HL-60 (cell line): ENCODE measurements around the gene FUT8.

Source experiments
- DNase-seq, 2 experiments: peaks; one replicate each; pipeline ENCODE4 v3.0.0-alpha.2; 2010 to 2020; ENCODE audit warnings: low read depth in 1 of 2, low spot score in 1 of 2
- H3K27ac ChIP-seq: fragments of 250-450 bp; sonication (Bioruptor Pico); replicated peaks from 2 replicates; pipeline ENCODE4 v1.5.1; 2020; ENCODE audit warnings: mild to moderate bottlenecking, moderate library complexity
- H3K27me3 ChIP-seq: fragments of 250-450 bp; sonication (Bioruptor Pico); 2 replicates; pipeline ENCODE4 v1.5.1; 2021; ENCODE audit warnings: mild to moderate bottlenecking, moderate library complexity; ENCODE audit not compliant: insufficient read depth, poor library complexity, severe bottlenecking
- H3K4me3 ChIP-seq: replicated peaks from 2 replicates; pipeline ENCODE4 v1.5.1; 2011; ENCODE audit warnings: mild to moderate bottlenecking, control low read depth, low read length; ENCODE audit not compliant: insufficient read depth
- GABPA ChIP-seq: IDR thresholded peaks from 2 replicates; pipeline ENCODE4 v1.6.1; 2012; ENCODE audit warnings: low read depth
- POLR2AphosphoS5 ChIP-seq: IDR thresholded peaks from 2 replicates; pipeline ENCODE4 v1.6.1; 2012; ENCODE audit warnings: low read depth
- SPI1 ChIP-seq: IDR thresholded peaks from 2 replicates; pipeline ENCODE4 v1.6.1; 2012; ENCODE audit warnings: low read depth, mild to moderate bottlenecking, borderline replicate concordance
- TF ChIP-seq, protein P1 (sequence below): IDR thresholded peaks from one replicate; pipeline ENCODE4 v1.5.1; 2011; ENCODE audit warnings: low read length, control low read depth, inconsistent platforms; ENCODE audit not compliant: insufficient read depth
- TF ChIP-seq, protein P2 (sequence below): IDR thresholded peaks from 2 replicates; pipeline ENCODE4 v1.6.1; 2012; ENCODE audit warnings: low read depth; ENCODE audit not compliant: insufficient replicate concordance

Gene FUT8

DNA sequence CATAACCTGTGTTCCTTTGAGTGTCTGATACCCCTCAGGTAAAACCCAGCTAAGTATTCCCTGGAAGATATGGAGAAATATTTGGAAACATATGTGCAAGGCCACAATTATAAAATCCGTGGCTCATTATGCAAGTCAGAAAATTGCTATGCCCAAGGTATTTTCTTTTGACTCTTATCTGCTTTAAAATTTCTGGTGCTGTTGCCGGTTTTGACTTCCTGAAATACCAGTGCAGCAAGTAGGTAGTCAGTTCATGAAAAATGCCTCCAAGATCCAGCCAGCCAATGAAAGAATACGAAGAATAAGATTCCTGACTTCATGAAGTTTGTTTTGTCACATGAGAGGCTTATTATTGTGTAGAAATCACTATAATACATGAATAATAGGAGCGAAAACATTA is 20.2 kb upstream of the FUT8 start:
- H3K4me3 ChIP-seq: no peak overlapping the region
- TF ChIP-seq GABPA (no peak), SPI1 (no peak), POLR2AphosphoS5 (no peak)
- TF ChIP-seq, protein P1, sequence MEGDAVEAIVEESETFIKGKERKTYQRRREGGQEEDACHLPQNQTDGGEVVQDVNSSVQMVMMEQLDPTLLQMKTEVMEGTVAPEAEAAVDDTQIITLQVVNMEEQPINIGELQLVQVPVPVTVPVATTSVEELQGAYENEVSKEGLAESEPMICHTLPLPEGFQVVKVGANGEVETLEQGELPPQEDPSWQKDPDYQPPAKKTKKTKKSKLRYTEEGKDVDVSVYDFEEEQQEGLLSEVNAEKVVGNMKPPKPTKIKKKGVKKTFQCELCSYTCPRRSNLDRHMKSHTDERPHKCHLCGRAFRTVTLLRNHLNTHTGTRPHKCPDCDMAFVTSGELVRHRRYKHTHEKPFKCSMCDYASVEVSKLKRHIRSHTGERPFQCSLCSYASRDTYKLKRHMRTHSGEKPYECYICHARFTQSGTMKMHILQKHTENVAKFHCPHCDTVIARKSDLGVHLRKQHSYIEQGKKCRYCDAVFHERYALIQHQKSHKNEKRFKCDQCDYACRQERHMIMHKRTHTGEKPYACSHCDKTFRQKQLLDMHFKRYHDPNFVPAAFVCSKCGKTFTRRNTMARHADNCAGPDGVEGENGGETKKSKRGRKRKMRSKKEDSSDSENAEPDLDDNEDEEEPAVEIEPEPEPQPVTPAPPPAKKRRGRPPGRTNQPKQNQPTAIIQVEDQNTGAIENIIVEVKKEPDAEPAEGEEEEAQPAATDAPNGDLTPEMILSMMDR: no peak
- TF ChIP-seq, protein P2, sequence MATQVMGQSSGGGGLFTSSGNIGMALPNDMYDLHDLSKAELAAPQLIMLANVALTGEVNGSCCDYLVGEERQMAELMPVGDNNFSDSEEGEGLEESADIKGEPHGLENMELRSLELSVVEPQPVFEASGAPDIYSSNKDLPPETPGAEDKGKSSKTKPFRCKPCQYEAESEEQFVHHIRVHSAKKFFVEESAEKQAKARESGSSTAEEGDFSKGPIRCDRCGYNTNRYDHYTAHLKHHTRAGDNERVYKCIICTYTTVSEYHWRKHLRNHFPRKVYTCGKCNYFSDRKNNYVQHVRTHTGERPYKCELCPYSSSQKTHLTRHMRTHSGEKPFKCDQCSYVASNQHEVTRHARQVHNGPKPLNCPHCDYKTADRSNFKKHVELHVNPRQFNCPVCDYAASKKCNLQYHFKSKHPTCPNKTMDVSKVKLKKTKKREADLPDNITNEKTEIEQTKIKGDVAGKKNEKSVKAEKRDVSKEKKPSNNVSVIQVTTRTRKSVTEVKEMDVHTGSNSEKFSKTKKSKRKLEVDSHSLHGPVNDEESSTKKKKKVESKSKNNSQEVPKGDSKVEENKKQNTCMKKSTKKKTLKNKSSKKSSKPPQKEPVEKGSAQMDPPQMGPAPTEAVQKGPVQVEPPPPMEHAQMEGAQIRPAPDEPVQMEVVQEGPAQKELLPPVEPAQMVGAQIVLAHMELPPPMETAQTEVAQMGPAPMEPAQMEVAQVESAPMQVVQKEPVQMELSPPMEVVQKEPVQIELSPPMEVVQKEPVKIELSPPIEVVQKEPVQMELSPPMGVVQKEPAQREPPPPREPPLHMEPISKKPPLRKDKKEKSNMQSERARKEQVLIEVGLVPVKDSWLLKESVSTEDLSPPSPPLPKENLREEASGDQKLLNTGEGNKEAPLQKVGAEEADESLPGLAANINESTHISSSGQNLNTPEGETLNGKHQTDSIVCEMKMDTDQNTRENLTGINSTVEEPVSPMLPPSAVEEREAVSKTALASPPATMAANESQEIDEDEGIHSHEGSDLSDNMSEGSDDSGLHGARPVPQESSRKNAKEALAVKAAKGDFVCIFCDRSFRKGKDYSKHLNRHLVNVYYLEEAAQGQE: no peak
- no peak for DNase-seq
- no peak overlapping the region for H3K27ac ChIP-seq
- H3K27me3 ChIP-seq: no peaks in the 10 kb centered on the region

DNA sequence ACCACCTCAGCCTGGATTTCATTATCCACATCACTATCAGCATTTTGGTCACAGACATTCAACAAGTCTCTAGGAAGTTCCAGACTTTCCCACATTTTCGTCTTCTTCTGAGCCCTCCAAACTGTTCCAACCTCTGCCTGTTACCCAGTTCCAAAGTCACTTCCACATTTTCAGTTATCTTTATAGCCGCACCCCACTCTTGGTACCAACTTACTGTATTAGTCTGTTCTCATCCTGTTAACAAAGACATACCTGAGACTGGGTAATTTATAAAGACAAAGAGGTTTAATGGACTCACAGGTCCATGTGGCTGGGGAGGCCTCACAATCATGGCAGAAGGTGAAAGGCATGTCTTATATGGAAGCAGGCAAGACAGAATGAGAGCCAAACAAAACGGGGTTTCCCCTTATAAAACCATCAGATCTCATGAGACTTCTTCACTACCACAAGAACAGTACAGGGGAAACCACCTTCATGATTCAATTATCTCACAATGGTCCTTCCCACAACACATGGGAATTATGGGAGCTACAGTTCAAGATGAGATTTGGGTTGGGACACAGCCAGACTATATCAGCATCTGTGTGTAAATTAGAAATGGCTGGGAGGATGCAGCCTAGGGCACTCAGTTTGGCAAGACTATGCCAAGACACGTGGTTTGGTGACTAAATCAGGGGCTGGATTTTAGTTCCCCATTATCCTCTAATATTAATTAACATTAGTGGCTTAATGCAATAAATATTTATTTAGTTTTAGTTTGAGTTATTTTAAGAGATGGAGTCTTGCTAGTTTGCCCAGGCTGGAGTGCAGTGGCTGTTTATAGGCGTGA is 16.2 kb upstream of the FUT8 start:
- H3K4me3 ChIP-seq: no peak overlapping the region

DNA sequence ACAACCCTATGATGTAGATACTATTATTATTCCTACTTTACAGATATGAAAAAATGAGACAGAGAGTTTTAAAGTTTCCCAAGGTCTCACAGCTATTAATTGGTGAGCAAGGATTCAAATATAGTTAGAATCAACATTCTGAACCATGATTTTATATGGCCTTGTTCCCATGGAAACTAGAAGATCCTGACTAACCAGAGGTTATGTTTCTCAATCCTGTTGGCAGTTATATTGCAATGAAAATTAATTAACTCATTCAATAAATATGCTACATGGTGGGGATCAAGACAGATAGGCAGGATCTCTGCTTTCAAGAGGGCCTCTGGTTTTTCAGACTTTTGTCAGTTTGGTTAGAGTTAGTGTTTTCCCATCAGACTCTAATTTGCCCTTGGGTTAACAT is 9.3 kb upstream of the FUT8 start:
- H3K27ac ChIP-seq: no peak overlapping the region
- no peak for DNase-seq
- H3K27me3 ChIP-seq: no peaks in the 10 kb centered on the region
- H3K4me3 ChIP-seq: no peak overlapping the region
- no peak for TF ChIP-seq POLR2AphosphoS5
- TF ChIP-seq SPI1: no peak
- TF ChIP-seq, protein P2: no peak
- TF ChIP-seq GABPA: no peak
- TF ChIP-seq, protein P1: no peak

More for the DNA sequence above, 16.2 kb upstream of the FUT8 start:
- no peak for DNase-seq
- Histone ChIP-seq H3K27ac (no peak overlapping the region), H3K27me3 (no peaks in the 10 kb centered on the region)
- TF ChIP-seq SPI1 (no peak), POLR2AphosphoS5 (no peak), GABPA (no peak)
- TF ChIP-seq, protein P1: no peak
- TF ChIP-seq, protein P2: no peak
